ENCODE measurements around the gene RSPO1.
"Not testable (repeated sequence)": the region's sequence is repeated elsewhere in the genome, so short reads cannot be mapped to it uniquely, and the experiment has no call there.

Gene RSPO1, protein sequence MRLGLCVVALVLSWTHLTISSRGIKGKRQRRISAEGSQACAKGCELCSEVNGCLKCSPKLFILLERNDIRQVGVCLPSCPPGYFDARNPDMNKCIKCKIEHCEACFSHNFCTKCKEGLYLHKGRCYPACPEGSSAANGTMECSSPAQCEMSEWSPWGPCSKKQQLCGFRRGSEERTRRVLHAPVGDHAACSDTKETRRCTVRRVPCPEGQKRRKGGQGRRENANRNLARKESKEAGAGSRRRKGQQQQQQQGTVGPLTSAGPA

GRCh38 chr1:37634244-37634991 lies at the start of gene RSPO1:
Gene RSPO1, minus strand, starts transcription at chr1:37634892. Its CDS starts 5,231 bp downstream, at chr1:37629661.
- peak; percentile 72 for DNase-seq

DNA sequence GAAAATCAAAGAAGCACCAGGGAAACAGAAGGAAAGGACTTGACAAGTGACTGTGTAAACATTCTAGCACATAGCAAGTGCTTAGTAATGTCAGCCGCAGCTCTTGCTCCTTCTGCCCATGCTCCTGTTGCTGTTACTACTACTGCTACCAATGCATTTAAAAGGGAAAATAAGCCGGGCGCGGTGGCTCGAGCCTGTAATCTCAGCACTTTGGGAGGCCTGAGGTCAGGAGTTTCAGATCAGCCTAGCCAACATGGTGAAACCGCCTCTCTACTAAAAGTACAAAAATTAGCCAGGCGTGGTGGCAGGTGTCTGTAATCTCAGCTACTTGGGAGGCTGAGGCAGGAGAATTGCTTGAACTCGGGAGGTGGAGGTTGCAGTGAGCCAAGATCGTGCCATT lies 49.5 kb upstream of the RSPO1 start:
- DNase-seq = not testable (repeated sequence)

DNA sequence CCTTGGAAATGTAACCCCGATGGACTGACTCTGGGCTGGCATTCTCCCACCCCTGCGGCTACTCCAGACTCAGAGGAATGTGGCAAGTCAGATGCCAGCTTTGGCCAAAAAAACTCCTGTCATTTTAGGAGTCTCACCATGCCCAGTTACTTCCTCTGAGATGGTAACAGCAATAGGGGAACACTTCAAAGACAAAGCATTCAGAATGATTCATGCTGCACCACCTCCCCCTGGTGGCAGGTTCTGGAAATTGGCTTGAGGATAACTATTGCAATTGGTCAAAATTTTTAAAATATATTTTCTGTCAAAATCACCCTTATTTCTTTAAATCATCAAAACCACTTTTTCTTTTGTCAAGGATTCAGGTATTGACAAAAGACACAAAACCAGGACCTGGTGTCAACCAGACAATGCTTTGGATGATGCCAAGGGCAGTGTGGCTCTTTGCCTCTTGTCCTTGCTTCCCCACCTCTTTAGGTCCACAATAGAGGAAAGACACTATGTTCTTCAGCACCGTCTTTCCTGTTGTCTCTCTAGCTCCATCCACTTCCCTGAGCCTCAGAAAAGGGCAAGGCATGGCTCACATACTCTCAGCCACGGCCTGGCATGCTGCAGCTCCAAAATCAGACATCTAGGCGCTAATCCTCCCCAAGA lies 47.8 kb upstream of the RSPO1 start:
- peak; percentile 88 for DNase-seq

DNA sequence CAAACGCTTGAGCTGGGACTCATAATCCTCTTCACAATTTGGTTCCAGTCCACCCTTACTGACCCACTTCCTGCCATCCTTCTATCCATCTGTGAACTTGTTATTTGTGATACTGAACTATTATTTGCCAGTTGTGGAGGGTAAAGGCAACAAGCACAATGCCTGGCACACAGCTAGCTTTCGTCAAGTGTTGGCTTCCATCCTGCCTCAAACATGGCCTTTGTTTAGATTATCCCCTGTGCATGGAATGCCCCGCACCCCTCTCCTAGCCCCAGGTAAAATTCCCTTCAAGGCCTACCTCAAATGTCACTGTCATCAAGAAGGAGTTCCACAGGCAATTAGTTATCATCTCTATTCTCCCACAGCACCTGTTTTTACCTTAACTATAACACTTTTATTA lies 46.2 kb upstream of the RSPO1 start:
- no peak for DNase-seq

DNA sequence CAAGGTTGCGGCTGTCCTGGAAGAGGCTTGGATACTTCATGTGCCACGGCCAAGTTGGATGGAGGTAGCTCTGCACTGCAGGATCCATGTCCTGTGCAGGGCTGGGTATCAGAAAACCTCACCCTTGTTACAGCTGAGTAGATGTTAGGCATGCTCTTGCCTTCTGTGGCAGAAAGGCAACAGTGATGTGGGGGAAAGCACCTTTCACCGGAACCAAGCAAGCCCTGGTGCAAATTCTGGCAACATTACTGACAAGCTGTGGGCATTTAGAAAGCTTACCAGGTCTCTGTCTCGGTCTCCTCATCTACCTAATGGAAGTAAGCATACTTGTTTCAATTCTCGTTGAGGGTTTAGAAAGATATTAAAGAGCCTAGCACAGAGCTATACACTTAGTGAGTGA lies 43.1 kb upstream of the RSPO1 start:
- no peak for DNase-seq

- no peak for DNase-seq
Measured at GRCh38 chr1:37677143-37677439, 42.4 kb upstream of the RSPO1 start.

- no peak for DNase-seq
Measured at GRCh38 chr1:37676281-37677142, 41.8 kb upstream of the RSPO1 start.

DNA sequence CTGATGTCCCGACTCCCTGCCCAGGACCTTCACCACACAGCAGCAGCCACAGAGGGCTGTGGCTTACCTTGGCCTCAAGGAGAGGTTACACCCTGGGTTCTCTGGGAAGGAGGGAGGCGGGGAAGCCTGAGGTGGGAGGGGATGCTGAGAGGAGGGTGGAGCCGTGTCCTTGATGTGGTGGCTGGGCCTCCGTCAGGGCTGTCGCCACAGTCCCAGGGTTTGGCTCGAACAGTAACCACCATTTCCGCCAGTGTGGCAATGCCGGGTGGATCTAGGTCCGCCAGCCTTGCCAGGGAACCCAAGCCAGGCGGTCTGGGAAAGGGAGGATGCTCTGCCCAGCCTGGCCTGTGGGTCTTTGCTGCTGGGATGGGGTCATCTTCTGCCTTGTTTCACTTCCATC lies 39.2 kb upstream of the RSPO1 start:
- DNase-seq = no peak

DNA sequence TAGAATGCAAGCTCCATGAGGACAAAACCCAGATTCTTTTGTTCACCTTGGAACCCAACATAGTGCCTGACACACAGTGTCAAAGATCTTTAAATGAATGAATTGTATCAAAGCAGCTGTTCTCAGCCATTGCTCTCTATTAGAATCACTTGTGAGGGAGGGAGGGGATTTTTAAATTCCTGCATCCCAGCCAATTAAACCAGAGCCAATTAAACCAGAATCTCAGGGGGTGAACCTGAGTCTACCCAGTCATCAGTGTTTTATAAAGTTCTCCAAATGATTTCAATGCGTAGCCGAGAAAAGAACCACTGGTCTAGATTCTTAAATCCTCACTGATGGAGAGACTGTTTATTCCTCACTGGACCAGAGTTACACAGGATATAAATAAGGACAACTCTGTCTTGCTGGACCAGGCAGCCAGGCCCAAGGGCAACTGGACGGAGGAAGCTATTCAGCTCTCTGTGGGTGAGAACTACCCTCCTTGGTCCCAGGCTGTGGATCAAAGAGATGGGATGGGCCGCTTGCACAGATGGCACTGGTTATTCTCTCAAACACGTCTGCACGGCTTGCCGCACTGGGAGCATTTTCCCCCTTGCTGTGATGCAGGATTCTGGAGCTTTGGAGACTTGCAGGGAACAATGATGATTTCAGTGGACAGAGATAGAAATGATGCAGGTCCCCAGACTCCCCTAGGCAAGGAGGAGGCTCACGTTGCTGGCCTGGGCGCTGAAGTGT lies 37.6 kb upstream of the RSPO1 start:
- no peak for DNase-seq

GRCh38 chr1:37671261-37671660 lies 36.6 kb upstream of the RSPO1 start:
- no peak for DNase-seq

GRCh38 chr1:37670133-37670532 lies 35.4 kb upstream of the RSPO1 start:
- no peak for DNase-seq

GRCh38 chr1:37667023-37667671 lies 32.5 kb upstream of the RSPO1 start:
- DNase-seq = no peak

GRCh38 chr1:37666241-37666867 lies 31.7 kb upstream of the RSPO1 start:
- DNase-seq = no peak

DNA sequence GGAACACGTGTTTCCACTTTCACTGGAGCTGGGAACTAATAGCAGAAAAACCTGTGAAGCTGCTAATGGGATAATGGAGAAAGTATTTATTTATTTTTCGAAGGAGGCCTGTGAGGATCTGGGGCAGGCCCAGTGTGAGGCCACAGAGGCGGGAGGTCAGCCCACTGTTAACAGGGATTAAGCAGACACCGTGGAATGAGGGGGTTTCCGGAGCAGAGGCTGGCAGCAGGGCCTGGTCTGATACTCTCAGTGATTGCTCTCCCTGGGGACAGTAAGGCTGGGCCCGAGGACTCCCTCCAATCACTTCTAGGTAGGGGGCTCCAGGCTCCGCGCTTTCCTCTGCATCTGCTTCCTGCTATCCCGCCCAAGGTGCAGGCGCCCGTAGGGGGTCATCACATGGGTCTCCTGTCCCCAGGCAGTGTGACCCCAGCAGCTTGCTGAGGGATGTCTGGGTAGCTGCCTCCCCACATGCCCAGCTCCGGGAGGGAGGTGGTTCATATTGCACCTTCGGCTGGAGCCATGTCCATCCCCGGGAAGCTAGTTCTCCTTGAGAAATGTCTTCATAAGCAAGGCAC lies 28.8 kb upstream of the RSPO1 start:
- DNase-seq = no peak

DNA sequence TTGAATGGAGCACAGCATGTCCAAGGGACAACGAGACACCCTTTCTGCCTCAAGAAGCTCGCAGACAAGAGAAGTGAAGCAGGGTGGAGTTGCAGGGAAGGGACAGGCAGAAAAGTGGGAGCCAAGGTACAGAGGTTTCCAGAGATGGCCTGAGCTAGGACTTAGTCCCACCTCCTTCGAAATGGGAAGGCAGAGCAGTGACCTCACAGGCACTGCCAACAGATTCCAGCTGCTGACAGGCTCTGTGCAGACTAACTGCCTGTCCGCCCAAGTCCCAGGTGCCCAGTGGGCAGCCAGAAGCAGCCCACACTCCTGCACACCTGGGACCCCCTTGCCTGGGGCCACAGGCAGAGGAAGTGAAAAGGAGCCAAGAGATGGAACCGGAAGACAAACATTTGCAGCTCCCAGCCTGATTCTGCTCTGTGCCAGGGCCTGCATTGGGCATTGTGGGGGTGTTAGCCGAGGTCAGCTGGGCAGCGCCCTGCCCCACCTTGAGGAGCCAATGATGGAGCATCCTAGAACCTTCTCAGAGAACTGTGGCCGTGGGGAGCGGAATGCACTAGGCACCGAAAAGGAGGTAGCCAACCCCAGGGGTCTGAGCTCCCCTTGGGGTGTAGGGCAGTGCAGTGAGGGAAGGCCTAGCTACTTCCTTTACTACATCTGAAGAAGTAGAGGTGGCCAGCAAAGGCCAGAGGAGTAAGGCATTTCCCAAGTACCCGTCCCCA lies 27.5 kb upstream of the RSPO1 start:
- DNase-seq = no peak

- DNase-seq = no peak
Measured at GRCh38 chr1:37661401-37661800, 26.7 kb upstream of the RSPO1 start.

DNA sequence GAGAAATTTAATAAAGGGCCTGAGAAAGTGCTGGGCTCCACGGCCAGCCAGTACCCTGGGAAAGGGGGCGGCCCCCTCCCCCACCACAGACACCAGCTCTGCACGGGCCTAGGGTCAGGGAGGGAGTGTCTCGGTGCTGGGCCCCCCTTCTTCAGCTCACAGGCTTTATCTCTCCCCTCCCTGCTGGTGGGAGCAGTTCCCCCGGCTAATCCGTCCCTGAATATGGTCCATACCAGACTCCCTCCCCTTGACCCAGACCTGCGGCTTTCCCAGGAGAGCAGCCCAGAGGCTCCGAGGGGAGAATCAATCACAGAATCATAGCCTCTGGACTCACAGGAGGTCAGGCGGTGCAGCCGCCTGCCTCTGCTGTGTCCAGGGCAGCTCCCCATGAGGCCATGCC lies 26.0 kb upstream of the RSPO1 start:
- DNase-seq = no peak

DNA sequence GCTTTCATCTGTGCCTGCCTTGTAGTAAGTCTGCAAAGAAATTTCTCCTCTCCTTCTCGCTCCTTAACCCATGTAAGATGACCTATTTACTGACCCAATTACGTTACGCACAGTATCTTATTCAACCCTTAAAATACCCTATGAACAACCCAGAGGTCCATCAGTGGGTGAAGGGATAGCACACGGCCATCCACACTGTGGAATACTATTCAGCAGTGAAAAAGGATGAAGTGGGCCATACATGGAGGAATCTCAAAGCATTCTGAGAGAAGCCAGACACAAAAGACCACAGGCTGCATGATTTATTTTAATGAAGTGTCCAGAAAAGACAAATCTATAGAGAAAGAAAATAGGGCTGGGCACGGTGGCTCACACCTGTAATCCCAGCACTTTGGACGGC lies 23.8 kb upstream of the RSPO1 start:
- DNase-seq = no peak

DNA sequence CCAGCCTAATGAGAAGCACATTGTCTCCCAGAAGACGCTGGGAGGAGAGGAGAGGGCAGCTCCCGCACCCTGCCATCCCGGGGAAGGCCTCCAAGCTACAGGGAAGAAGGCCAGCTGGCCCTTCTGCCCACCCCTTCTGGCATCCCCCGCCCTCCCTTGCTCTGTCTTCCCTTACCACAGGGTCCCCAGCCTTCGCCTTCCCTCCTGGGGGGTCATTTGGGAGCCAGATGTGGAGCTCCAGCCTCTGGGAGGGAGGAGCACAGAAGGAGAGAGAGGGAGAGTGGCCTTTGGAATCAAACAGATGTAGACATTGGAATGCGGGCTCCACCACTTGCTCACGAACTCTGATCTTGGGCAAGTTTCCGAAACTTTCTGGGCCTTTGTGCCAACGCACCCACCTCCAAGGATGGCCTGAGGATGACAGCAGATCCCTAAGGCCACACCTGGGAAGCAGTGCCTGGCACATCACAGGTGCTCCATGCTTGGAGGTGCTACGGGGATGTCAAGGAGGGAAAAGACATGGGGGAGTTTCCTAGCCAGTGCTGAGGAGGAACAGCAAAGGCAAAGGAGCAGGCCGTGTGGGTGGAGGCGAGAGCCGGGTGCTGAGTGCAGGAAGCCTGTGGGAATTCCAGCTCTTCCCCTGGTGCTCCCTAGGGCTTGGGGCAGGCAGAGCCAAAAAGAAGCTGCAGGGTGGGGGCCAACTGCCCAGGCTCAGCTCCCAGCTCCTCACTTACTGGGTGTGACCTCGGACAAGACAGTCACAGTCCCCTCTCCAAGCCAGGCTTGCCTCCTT lies 23.1 kb upstream of the RSPO1 start:
- no peak for DNase-seq

- DNase-seq = no peak
Measured at GRCh38 chr1:37656881-37657280, 22.2 kb upstream of the RSPO1 start.
